ENCODE results near the gene BRI3. TPM values are rescaled to one million over a fixed set of nuclear protein-coding genes. Genes with fewer than 3 reads are reported as not detected.

The BRI3 gene
- total and polyA plus RNA-seq, 9 of the 15 experiments (the other 6 are each of a cell fraction or from before 2014, with no cell fraction given): 4.3 to 57.4 (median 18.6) TPM

- peak; percentile 30 for TF ChIP-seq CTCFL (IDR thresholded peaks at IDR 0.05; ENCODE audit: borderline replicate concordance, insufficient read depth, low read depth, low read length, poor library complexity, severe bottlenecking)
- TF ChIP-seq, protein P1, sequence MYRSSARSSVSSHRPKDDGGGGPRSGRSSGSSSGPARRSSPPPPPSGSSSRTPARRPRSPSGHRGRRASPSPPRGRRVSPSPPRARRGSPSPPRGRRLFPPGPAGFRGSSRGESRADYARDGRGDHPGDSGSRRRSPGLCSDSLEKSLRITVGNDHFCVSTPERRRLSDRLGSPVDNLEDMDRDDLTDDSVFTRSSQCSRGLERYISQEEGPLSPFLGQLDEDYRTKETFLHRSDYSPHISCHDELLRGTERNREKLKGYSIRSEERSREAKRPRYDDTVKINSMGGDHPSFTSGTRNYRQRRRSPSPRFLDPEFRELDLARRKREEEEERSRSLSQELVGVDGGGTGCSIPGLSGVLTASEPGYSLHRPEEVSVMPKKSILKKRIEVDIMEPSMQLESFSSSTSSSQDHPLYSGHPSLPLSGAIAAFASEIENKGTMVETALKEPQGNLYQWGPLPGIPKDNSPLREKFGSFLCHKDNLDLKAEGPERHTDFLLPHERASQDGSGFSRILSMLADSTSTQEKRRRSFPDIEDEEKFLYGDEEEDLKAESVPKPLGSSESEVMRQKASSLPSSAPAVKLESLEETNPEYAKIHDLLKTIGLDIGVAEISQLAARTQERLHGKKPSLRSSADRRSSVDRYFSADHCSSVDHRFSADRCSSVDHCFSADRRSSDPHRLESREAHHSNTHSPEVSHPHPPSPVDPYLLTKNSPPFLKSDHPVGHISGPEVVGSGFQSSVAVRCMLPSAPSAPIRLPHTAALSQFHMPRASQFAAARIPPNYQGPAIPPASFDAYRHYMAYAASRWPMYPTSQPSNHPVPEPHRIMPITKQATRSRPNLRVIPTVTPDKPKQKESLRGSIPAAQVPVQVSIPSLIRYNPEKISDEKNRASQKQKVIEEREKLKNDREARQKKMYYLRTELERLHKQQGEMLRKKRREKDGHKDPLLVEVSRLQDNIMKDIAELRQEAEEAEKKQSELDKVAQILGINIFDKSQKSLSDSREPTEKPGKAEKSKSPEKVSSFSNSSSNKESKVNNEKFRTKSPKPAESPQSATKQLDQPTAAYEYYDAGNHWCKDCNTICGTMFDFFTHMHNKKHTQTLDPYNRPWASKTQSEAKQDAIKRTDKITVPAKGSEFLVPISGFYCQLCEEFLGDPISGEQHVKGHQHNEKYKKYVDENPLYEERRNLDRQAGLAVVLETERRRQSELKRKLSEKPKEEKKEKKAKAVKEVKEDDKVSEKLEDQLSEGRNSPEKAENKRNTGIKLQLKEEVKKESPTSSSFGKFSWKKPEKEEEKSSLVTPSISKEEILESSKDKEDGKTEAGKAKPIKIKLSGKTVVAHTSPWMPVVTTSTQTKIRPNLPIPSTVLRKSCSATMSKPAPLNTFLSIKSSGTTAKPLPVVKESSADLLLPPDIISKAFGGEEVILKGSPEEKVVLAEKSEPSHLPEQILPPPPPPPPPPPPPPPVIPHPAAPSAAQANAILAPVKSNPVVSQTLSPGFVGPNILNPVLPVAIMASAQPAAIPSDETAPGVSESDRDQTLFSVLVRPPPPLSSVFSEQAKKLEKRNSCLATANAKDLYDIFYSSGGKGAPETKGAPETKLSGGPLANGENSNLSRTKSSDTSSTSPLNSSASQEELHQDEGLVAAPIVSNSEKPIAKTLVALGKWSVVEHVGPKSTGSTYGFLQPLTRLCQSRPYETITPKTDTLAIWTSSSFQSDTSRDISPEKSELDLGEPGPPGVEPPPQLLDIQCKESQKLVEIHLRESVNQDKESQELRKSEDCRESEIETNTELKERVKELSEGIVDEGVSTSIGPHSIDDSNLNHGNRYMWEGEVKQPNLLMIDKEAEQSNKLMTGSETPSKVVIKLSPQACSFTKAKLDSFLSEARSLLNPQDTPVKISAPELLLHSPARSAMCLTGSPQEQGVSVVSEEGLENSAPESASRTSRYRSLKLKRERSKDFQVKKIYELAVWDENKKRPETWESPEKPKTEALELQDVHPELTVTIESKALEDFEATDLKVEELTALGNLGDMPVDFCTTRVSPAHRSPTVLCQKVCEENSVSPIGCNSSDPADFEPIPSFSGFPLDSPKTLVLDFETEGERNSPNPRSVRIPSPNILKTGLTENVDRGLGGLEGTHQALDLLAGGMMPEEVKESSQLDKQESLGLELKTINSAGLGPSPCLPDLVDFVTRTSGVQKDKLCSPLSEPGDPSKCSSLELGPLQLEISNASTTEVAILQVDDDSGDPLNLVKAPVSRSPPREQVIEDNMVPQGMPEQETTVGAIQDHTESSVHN (IDR thresholded peaks at IDR 0.05; ENCODE audit: borderline replicate concordance in 1 of 2, low read depth in 1 of 2): no peak
- no peak for TF ChIP-seq THAP12 (CRISPR knock-in tag; IDR thresholded peaks at IDR 0.05)
- TF ChIP-seq TOE1 (IDR thresholded peaks at IDR 0.05; ENCODE audit: borderline replicate concordance): no peak
- TF ChIP-seq TOE1 (CRISPR knock-in tag; IDR thresholded peaks at IDR 0.05; ENCODE audit: borderline replicate concordance, low read depth): no peak
- no peak for TF ChIP-seq GATAD2A (IDR thresholded peaks at IDR 0.05)
- no peak for TF ChIP-seq ZNF274 (IDR thresholded peaks at IDR 0.05; ENCODE audit: borderline replicate concordance, low read depth, low read length)
- TF ChIP-seq THRAP3 (IDR thresholded peaks at IDR 0.05; ENCODE audit: borderline replicate concordance): no peak
- TF ChIP-seq ZFP36 (IDR thresholded peaks at IDR 0.05; ENCODE audit: low read depth, low read length, partially characterized antibody): no peak
Observed at GRCh38 chr7:98294798-98295382, 13.4 kb downstream of the BRI3 start (continued).
